HepG2 (cell line): ENCODE data around the gene MAN2B2. TPM values are rescaled to one million over a fixed set of nuclear protein-coding genes. Genes with fewer than 3 reads are reported as not detected.

Experiments used
- HIVEP1 ChIP-seq: sonication (generic); formaldehyde crosslinking; IDR thresholded peaks from 2 replicates; pipeline ENCODE4 v1.4.0; 2020; ENCODE audit warnings: mild to moderate bottlenecking, missing genetic modification reagents
- HMG20B ChIP-seq: conservative IDR thresholded peaks from 2 replicates; pipeline ENCODE4 v1.6.1; 2016; ENCODE audit warnings: missing genetic modification reagents, missing compliant biosample characterization
- KDM6A ChIP-seq: IDR thresholded peaks from 2 replicates; pipeline ENCODE4 v1.6.1; 2016; ENCODE audit warnings: low read depth
- RAD51 ChIP-seq: fragments of 450-650 bp; IDR thresholded peaks from 2 replicates; pipeline ENCODE4 v1.6.1; 2016; ENCODE audit warnings: borderline replicate concordance
- RARG ChIP-seq: sonication (generic); formaldehyde crosslinking; IDR thresholded peaks from 2 replicates; pipeline ENCODE4 v1.4.0; 2020; ENCODE audit warnings: low read depth, mild to moderate bottlenecking, missing genetic modification reagents
- SMAD9 ChIP-seq: sonication (generic); formaldehyde crosslinking; IDR thresholded peaks from 2 replicates; pipeline ENCODE4 v1.5.1; 2020; ENCODE audit warnings: mild to moderate bottlenecking, missing genetic modification reagents
- SPEN ChIP-seq: sonication (generic); formaldehyde crosslinking; IDR thresholded peaks from 2 replicates; pipeline ENCODE4 v1.5.1; 2020; ENCODE audit warnings: low read depth, mild to moderate bottlenecking, missing genetic modification reagents
- ZFAT ChIP-seq: sonication (generic); formaldehyde crosslinking; conservative IDR thresholded peaks from 2 replicates; pipeline ENCODE4 v1.8.1; 2023; ENCODE audit warnings: missing genetic modification reagents, inconsistent platforms
- polyA plus RNA-seq, 8 experiments: library from polyadenylated mRNA; depleted of rRNA in 3 of 8; stranded (reverse) in 7 of 8; unstranded in 1 of 8; fragments of >200 nt; fragmentation: Illumina TruSeq in 4 of 8; extraction: Trizol in 4 of 8; gene quantifications; 2 replicates each; pipeline versions ENCODE4 v1.2.1 to v1.2.3, GENCODE V29; 2011 to 2016; ENCODE audit warnings: low read depth in 4 of 8, missing spikeins in 1 of 8, mixed read lengths in 1 of 8; ENCODE audit not compliant: insufficient read depth in 1 of 8
- total RNA-seq, 5 experiments: library from RNA; depleted of rRNA; stranded (reverse); fragments of >200 nt; fragmentation: Illumina TruSeq; extraction: Trizol; gene quantifications; 2 replicates each; pipeline ENCODE4 v1.2.3, GENCODE V29; 2016; ENCODE audit warnings: low read depth in 1 of 5
- TF ChIP-seq, protein P1 (sequence below): sonication (generic); formaldehyde crosslinking; IDR thresholded peaks from 2 replicates; pipeline ENCODE4 v1.8.1; 2023; ENCODE audit warnings: mild to moderate bottlenecking, moderate library complexity, missing genetic modification reagents
- TF ChIP-seq, protein P2 (sequence below): sonication (generic); formaldehyde crosslinking; IDR thresholded peaks from 2 replicates; pipeline ENCODE4 v1.4.0; 2020; ENCODE audit warnings: missing genetic modification reagents, borderline replicate concordance
- TF ChIP-seq, protein P3 (sequence below), 2 experiments: sonication (generic) in 1 of 2; formaldehyde crosslinking in 1 of 2; IDR thresholded peaks; 2 replicates each; pipeline versions ENCODE4 v1.5.1 to v1.6.1; 2011 to 2020; ENCODE audit warnings: borderline replicate concordance in 1 of 2, low read depth in 1 of 2, low read length in 1 of 2, mild to moderate bottlenecking in 1 of 2, missing genetic modification reagents in 1 of 2, moderate library complexity in 1 of 2
- TF ChIP-seq, protein P4 (sequence below): sonication (generic); formaldehyde crosslinking; IDR thresholded peaks from 2 replicates; pipeline ENCODE4 v1.8.0; 2022; ENCODE audit warnings: missing genetic modification reagents, mild to moderate bottlenecking, inconsistent platforms, borderline replicate concordance
- TF ChIP-seq, protein P5 (sequence below): IDR thresholded peaks from 2 replicates; pipeline ENCODE4 v1.6.1; 2018; ENCODE audit warnings: missing genetic modification reagents, mild to moderate bottlenecking, missing compliant biosample characterization
- TF ChIP-seq, protein P6 (sequence below): sonication (generic); formaldehyde crosslinking; IDR thresholded peaks from 2 replicates; pipeline ENCODE4 v1.4.0; 2020; ENCODE audit warnings: missing genetic modification reagents, borderline replicate concordance
- TF ChIP-seq, protein P7 (sequence below): sonication (generic); formaldehyde crosslinking; IDR thresholded peaks from 2 replicates; pipeline ENCODE4 v1.8.1; 2023; ENCODE audit warnings: missing genetic modification reagents, mild to moderate bottlenecking, borderline replicate concordance

Gene MAN2B2
- total and polyA plus RNA-seq, 2 of the 13 experiments (the other 11 are each of a cell fraction or from before 2014, with no cell fraction given), result 4.8 to 5.4 TPM

DNA sequence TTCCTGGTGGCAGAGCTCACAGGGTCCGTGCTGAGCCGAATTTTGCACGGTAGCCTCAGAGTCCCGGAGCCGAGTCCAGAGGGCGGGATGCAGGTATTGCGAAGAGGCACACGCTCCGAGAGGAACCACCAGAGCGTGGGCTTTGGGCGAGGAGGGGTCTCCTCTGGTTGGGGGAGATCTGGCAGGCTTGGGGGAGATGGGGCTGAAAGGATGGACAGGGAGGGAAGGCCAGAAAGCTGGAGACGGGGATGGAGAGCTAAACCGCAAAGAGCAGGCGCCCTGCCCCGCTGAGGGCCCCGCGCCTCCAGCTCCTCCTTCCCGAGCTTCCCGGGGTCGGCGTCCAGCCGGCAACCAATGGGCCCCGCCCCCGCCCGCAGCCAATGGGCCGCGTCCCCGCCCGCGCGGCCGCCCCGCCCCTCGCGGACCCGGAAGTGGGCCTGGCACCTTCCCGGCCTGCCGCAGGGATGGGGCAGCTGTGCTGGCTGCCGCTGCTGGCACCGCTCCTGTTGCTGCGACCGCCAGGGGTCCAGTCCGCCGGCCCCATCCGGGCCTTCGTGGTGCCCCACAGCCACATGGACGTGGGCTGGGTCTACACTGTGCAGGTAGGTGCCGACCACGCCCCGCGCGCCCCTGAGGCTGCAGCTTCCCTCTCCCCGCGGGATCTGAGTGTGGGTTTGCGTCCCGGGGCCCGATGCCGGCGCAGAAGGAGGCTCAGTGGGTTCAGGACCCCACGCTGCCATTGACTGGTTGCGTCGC is at the start of gene MAN2B2 (continued):
- TF ChIP-seq, protein P1, sequence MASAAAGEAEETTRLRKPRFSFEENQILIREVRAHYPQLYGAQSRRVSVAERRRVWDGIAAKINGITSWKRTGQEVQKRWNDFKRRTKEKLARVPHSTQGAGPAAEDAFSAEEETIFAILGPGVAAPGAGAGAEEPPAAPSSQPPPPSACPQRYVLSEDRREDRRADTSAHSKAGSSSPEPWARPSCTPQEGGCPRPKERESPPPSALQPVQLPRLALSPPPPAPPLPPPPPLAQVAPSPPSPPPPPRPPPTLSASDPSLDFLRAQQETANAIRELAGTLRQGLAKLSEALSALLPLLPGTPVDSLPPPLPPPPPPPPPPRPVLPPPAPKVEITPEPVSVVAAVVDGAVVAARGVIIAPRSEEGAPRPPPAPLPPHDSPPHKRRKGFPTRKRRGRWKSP (CRISPR knock-in tag), result no peak
- TF ChIP-seq, protein P2, sequence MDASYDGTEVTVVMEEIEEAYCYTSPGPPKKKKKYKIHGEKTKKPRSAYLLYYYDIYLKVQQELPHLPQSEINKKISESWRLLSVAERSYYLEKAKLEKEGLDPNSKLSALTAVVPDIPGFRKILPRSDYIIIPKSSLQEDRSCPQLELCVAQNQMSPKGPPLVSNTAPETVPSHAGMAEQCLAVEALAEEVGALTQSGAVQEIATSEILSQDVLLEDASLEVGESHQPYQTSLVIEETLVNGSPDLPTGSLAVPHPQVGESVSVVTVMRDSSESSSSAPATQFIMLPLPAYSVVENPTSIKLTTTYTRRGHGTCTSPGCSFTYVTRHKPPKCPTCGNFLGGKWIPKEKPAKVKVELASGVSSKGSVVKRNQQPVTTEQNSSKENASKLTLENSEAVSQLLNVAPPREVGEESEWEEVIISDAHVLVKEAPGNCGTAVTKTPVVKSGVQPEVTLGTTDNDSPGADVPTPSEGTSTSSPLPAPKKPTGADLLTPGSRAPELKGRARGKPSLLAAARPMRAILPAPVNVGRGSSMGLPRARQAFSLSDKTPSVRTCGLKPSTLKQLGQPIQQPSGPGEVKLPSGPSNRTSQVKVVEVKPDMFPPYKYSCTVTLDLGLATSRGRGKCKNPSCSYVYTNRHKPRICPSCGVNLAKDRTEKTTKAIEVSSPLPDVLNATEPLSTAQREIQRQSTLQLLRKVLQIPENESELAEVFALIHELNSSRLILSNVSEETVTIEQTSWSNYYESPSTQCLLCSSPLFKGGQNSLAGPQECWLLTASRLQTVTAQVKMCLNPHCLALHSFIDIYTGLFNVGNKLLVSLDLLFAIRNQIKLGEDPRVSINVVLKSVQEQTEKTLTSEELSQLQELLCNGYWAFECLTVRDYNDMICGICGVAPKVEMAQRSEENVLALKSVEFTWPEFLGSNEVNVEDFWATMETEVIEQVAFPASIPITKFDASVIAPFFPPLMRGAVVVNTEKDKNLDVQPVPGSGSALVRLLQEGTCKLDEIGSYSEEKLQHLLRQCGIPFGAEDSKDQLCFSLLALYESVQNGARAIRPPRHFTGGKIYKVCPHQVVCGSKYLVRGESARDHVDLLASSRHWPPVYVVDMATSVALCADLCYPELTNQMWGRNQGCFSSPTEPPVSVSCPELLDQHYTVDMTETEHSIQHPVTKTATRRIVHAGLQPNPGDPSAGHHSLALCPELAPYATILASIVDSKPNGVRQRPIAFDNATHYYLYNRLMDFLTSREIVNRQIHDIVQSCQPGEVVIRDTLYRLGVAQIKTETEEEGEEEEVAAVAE (CRISPR knock-in tag), result no peak
- TF ChIP-seq, protein P3, sequence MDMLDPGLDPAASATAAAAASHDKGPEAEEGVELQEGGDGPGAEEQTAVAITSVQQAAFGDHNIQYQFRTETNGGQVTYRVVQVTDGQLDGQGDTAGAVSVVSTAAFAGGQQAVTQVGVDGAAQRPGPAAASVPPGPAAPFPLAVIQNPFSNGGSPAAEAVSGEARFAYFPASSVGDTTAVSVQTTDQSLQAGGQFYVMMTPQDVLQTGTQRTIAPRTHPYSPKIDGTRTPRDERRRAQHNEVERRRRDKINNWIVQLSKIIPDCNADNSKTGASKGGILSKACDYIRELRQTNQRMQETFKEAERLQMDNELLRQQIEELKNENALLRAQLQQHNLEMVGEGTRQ (IDR thresholded peaks at IDR 0.05; ENCODE audit: low read depth, low read length), result no peak
- TF ChIP-seq, protein P3 (CRISPR knock-in tag; IDR thresholded peaks at IDR 0.05; ENCODE audit: borderline replicate concordance), result no peak
- TF ChIP-seq KDM6A (CRISPR knock-in tag) (no peak), ZFAT (CRISPR knock-in tag) (no peak), SPEN (CRISPR knock-in tag) (no peak; the same call in 1 of the 2 replicates), HMG20B (no peak), RARG (CRISPR knock-in tag) (no peak), SMAD9 (CRISPR knock-in tag) (no peak), HIVEP1 (CRISPR knock-in tag) (no peak), RAD51 (no peak)
- TF ChIP-seq, protein P4, sequence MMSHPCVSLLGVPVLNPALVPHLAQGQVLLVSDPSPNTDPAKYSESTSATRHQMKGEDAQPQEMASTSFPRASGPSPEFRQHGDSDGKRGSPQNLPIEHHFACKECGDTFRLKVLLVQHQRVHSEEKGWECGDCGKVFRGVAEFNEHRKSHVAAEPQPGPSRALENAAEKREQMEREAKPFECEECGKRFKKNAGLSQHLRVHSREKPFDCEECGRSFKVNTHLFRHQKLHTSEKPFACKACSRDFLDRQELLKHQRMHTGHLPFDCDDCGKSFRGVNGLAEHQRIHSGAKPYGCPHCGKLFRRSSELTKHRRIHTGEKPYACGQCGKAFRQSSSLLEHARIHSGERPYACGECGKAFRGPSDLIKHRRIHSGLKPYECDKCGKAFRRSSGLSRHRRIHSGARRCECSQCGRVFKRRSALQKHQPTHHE, result no peak
- TF ChIP-seq, protein P5, sequence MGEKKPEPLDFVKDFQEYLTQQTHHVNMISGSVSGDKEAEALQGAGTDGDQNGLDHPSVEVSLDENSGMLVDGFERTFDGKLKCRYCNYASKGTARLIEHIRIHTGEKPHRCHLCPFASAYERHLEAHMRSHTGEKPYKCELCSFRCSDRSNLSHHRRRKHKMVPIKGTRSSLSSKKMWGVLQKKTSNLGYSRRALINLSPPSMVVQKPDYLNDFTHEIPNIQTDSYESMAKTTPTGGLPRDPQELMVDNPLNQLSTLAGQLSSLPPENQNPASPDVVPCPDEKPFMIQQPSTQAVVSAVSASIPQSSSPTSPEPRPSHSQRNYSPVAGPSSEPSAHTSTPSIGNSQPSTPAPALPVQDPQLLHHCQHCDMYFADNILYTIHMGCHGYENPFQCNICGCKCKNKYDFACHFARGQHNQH (CRISPR knock-in tag), result no peak
- TF ChIP-seq, protein P6, sequence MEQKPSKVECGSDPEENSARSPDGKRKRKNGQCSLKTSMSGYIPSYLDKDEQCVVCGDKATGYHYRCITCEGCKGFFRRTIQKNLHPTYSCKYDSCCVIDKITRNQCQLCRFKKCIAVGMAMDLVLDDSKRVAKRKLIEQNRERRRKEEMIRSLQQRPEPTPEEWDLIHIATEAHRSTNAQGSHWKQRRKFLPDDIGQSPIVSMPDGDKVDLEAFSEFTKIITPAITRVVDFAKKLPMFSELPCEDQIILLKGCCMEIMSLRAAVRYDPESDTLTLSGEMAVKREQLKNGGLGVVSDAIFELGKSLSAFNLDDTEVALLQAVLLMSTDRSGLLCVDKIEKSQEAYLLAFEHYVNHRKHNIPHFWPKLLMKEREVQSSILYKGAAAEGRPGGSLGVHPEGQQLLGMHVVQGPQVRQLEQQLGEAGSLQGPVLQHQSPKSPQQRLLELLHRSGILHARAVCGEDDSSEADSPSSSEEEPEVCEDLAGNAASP (CRISPR knock-in tag), result no peak
- TF ChIP-seq, protein P7, sequence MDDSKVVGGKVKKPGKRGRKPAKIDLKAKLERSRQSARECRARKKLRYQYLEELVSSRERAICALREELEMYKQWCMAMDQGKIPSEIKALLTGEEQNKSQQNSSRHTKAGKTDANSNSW (CRISPR knock-in tag), result no peak
